Measurements from ENCODE around the gene CCDC32. TPM values are rescaled to one million over a fixed set of nuclear protein-coding genes. Genes with fewer than 3 reads are reported as not detected.

The CCDC32 gene
- total and polyA plus RNA-seq, 2 of the 8 experiments (the other 6 are each of a cell fraction or from before 2014, with no cell fraction given), result 8.9 to 12.1 TPM

DNA sequence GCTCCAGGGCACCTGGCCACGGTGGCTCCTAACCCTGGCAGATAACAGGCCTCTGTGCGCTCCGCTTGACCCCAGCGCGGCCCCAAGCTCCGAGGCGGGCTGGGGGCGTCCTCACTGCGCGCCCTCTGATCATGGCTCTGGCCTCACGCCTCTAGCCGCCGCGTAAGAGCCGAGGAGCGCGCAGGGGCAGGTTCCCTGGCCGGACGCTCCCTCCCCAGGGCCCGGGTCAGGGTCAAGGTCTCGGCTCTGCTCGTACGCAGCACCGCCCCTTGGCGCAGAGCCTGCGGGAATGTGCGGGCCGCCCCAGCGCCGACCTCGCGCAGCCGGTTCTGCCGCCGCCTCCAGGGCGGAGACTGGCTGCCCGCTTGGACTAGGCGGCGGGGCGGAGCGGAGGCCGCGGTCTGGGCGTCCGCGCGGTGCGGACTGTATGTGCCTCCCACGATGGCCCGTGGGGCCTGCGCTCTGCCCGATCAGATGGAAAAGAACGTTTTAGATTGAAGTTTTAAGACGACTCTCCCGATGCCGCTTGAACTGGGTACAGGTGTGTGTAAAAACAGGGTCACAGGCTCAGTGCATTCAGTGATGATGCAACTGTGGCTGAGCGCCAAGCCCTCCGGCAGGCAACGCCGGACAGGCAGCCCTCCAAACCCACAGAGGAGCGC is 53.2 kb downstream of the CCDC32 start:
- Histone ChIP-seq H2BK20ac (ENCODE audit: low read length) (0 out of 2 replicates have a peak overlapping the region, but pooled peaks have one; percentile 55), H3K14ac (ENCODE audit: insufficient read length) (no peak overlapping the region), H3K56ac (replicated peaks; ENCODE audit: insufficient read length, low read depth, low read length) (no peak overlapping the region), H3K79me2 (ENCODE audit: control insufficient read depth in 1 of 2, insufficient read depth in 2 of 2, low read length in 2 of 2) (no peaks in the 10 kb centered on the region), H2AFZ (ENCODE audit: low read length) (peak overlapping the region; percentile 79; the same call in 1 of the 2 replicates), H3K23me2 (ENCODE audit: low read depth, low read length) (peaks cover 9% of the 10 kb centered on the region), H2AK5ac (ENCODE audit: low read depth, low read length) (no peak overlapping the region), H4K8ac (ENCODE audit: extremely low read depth, insufficient read depth, low read length) (peak overlapping the region; percentile 97), H2BK5ac (ENCODE audit: low read depth, low read length) (no peak overlapping the region), H2BK15ac (ENCODE audit: low read length) (peak overlapping the region; percentile 95; the same call in 1 of the 2 replicates), H3K18ac (ENCODE audit: extremely low read depth, low read length) (peak overlapping the region; percentile 97), H3K4ac (replicated peaks; ENCODE audit: insufficient read length, low read depth, low read length) (no peak overlapping the region), H2BK120ac (replicated peaks; ENCODE audit: low read depth, low read length) (peak overlapping the region; percentile 71), H3K9me3 (ENCODE audit: insufficient read depth in 2 of 2, low read depth in 1 of 2, low read length in 1 of 2) (no peaks in the 10 kb centered on the region), H3K4me3 (ENCODE audit: extremely low read depth in 1 of 4, insufficient read depth in 2 of 4, low read depth in 3 of 4, low read length in 4 of 4) (peak overlapping the region; percentile 36 to 58 (median 46)), H3K36me3 (ENCODE audit: control insufficient read depth in 2 of 4, insufficient read depth in 4 of 4, low read length in 3 of 4) (no peaks in the 10 kb centered on the region), H2BK12ac (ENCODE audit: low read depth, low read length) (peak overlapping the region; percentile 90; the same call in 1 of the 2 replicates), H4K5ac (ENCODE audit: insufficient read length, low read depth, low read length) (no peak overlapping the region), H3K9ac (replicated peaks in 1 of 4; ENCODE audit: extremely low read depth in 1 of 4, low read depth in 3 of 4, low read length in 3 of 4) (peak overlapping the region in 3 of 4 experiments; percentile 34 to 84 (median 35); a peak in 5 of 7 replicates), H3K4me1 (replicated peaks in 1 of 4; ENCODE audit: control insufficient read depth in 3 of 4, insufficient read depth in 4 of 4, low read length in 3 of 4) (peaks cover 4 to 11% (median 10%) of the 10 kb centered on the region in 4 experiments; a peak in 6 of 7 replicates), H3K27me3 (replicated peaks in 1 of 4; ENCODE audit: control insufficient read depth in 3 of 4, extremely low read depth in 1 of 4, insufficient read depth in 3 of 4, low read length in 3 of 4) (peaks cover 0 to 32% (median 24%) of the 10 kb centered on the region in 4 experiments; a peak in 6 of 7 replicates), H3K79me1 (ENCODE audit: low read depth, low read length) (no peaks in the 10 kb centered on the region), H4K91ac (replicated peaks; ENCODE audit: insufficient read length, low read length) (peak overlapping the region; percentile 81), H4K20me1 (replicated peaks in 1 of 2; ENCODE audit: control insufficient read depth in 1 of 2, insufficient read depth in 2 of 2, low read length in 2 of 2) (no peaks in the 10 kb centered on the region), H3K23ac (ENCODE audit: insufficient read length) (no peak overlapping the region), H3K27ac (ENCODE audit: low read depth, low read length) (no peak overlapping the region), H3K4me2 (ENCODE audit: insufficient read depth in 1 of 2, low read depth in 2 of 2, low read length in 2 of 2) (peak overlapping the region; percentile 80 to 88)
- WGBS, 2 experiments (ENCODE audit: extremely low coverage in 1 of 2, insufficient coverage in 1 of 2, insufficient read length in 1 of 2, insufficient replicate concordance in 2 of 2, low coverage in 1 of 2, low lambda C conversion rate in 2 of 2, missing lambda C conversion rate in 1 of 2), result 8% methylated on average over 50 of the region's 61 CpGs; no CpG with 5 or more reads in 1 of the 2 experiments
- peak in 1 of 2 experiments; percentile 85 for DNase-seq (ENCODE audit: low read depth in 1 of 2, low spot score in 2 of 2)
- CTCF ChIA-PET (ENCODE audit: partially characterized antibody), result interaction anchor here (1.0 kb wide), 1 partner anchor 383 kb away, joined by 3 read pairs; the partner anchor contains the start of gene VPS18
- no peak for FAIRE-seq
- POLR2A ChIA-PET (ENCODE audit: partially characterized antibody), result interaction anchor here (1.0 kb wide), 1 partner anchor 74 kb away, joined by 3 read pairs; no protein-coding TSS in a partner anchor
- TF ChIP-seq POLR2AphosphoS5 (IDR thresholded peaks at IDR 0.05; ENCODE audit: low read depth, low read length) (no peak), MAFK (IDR thresholded peaks at IDR 0.05; ENCODE audit: low read depth, low read length) (no peak), BACH1 (IDR thresholded peaks at IDR 0.05; ENCODE audit: low read length) (no peak)
